ENCODE results near the gene PHACTR1. TPM values are rescaled to one million over a fixed set of nuclear protein-coding genes. Genes with fewer than 3 reads are reported as not detected.
"Not testable (repeated sequence)": the region's sequence is repeated elsewhere in the genome, so short reads cannot be mapped to it uniquely, and the experiment has no call there.

PHACTR1 gene
- total RNA-seq, 1 experiment from 2014 or later, result not detected

DNA sequence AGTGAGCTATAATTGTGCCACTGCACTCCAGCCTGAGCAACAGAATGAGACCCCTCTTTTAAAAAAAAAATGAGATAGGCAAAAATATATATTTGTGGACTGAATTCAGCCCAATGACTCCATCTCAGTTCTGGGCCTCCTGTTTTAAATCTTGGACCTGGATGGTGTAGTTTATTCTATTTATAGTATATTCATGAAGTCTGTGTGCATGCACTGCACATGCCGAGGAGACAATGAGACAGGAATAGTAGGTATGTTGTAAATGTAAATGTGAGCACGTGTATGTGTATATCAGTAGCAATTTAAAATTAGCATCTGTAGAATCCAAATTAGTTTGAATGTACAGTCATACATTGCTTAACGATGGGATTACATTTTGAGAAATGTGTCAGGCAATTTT is 520.8 kb downstream of the PHACTR1 start:
- in situ Hi-C loops (cut with HindIII; ENCODE audit: low pct_unique_long_range_greater_than_20kb, low sequenced_read_pairs), result no loop called here
- no peak for DNase-seq (ENCODE audit: low read depth)

DNA sequence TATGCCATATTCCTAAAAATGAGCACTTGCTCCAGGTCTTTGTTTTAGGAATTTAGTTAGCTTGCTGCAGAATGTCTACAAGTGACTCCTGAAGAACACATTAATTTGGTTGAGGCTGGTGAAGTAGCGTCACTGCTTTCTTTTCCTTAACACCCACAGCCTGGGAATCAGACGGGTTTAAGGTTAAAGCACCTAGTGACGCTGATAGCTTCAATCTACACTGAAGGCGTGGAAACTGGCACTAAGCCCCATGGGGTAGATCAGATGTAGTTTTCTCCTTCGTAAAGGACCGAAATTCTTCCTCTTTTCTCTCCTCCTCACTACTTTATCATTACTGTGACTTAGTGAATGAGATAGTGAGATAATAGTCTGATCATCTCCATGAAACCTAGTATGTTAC is 521.5 kb downstream of the PHACTR1 start:
- in situ Hi-C loops (cut with HindIII; ENCODE audit: low pct_unique_long_range_greater_than_20kb, low sequenced_read_pairs), result no loop called here
- DNase-seq (ENCODE audit: low read depth), result no peak

DNA sequence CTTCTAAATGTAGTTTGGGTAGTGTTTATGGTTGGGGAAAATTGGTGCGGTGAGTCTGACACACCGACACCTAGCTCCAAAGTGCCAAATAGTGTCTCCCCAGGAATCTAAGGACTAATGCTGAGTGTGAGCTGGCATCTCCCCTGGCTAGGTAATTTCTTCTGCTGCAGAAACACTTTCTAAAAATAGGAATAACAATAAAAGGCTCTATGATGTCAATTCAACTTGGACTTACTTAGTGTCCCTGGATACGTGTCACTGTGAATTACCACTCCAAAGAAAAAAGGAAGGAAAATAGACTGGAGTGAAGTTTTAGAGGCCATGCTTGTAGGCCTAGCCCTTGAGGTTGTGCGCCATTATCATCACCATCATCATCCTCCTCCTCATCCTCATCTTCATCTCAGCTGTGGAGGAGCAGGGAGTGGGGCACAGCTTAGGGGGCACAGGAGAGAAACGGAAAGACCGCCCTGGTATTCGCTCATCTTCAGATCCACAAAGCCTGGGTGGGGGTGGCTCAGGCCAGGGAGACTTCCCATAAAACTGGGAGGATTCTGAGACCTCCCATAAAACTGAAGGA is 522.2 kb downstream of the PHACTR1 start:
- in situ Hi-C loops (cut with HindIII; ENCODE audit: low pct_unique_long_range_greater_than_20kb, low sequenced_read_pairs), result no loop called here
- no peak for DNase-seq (ENCODE audit: low read depth)

DNA sequence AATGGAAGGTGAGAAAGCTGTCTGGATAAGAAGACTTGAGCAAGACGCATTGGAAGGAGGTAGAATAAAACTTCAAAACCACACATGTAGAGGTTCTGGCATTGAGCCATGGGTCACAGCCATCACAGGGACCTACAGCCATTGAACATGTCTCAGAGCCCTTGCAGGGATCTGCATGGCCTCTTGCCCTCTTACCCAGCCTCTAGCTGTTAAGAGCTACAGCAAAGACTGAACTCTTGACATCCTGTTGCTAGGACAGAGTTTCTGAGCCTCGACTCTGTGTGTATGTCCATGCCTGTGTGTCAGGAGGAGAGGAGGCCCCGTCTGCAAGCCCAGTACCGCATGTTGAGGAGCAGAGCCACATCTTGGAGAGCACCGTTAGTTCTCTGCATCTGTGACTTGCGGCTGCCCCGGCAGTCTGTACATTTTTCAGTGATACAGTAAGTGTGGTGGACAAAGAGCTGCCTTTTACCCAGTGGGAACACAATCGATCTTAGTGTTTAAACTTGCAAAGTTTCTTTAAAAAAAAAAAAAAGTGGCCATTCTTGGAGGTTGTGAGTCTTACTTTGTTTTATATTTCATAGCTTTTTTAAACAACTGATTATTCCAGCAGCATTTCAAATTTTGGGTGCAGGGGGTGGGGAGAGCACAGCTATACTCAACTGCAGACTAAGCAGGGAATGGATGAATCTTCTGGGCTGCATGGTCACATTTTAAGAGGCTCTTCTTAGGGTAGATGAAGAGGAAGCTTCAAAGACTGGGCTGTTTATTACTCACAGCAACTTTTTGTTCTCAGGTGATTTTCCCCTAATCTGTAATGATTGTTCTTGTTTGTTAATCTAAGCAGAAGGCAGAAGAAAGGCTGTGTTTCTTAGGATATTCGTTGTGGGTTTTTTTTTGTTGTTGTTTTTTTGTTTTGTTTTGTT is 523.2 kb downstream of the PHACTR1 start:
- in situ Hi-C loops (cut with HindIII; ENCODE audit: low pct_unique_long_range_greater_than_20kb, low sequenced_read_pairs), result no loop called here
- no peak for DNase-seq (ENCODE audit: low read depth)

DNA sequence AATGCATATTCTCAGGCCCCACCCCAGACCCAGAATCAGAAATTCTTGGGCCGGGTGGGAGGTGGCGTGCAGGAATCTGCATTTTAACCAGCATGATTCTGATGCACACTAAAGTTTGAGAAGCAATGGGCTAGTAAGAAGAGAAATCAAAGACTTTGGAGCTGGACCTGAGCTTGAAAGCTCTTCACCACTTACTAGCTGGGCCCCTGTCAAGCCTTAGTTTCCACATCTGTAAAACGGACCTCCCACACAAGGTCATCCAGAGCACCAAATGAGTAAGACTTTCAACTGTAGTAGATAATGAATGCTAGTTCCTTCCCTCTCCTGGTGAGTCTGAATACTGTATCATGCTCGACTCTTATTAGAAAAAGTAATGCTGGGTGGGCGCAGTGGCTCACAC is 524.8 kb downstream of the PHACTR1 start:
- DNase-seq (ENCODE audit: low read depth), result no peak
- in situ Hi-C loops (cut with HindIII; ENCODE audit: low pct_unique_long_range_greater_than_20kb, low sequenced_read_pairs), result no loop called here

DNA sequence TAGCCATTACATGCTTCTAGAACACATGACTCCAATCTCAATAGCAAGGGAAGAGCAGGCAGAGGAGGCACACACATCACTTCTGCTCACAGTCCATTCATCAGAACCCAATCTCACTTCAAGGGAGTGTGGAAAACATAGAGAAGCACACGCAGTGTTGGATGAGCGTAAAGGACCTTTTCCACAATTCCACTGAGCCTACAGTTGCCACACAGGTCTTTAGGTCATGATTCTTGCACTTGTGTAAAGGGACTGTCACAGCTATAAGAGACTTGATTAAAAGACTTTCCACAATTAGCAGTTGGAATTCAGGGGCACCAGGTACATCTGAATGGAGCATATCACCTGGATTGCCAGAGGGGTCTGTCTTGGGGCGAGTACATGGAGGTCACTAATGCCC is 525.6 kb downstream of the PHACTR1 start:
- in situ Hi-C loops (cut with HindIII; ENCODE audit: low pct_unique_long_range_greater_than_20kb, low sequenced_read_pairs), result no loop called here
- no peak for DNase-seq (ENCODE audit: low read depth)

DNA sequence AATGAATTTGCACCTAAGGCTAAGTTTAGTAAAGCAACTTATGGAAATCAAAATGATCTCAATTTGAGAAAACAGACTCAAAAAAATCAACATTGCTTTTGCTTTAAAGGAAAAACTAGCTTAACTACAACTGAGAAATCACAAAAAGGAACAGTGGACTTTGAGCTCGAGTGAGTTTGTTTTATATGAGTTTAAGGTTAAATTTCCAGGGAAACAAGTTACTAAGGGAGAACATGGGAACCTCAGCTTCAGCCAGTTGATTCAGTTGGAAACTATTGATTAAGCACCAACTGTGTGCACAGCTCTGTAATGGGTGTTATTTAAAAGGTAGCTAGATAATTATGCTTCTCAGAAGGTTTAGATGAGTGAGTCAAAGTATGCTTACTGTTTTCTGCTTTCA is 526.0 kb downstream of the PHACTR1 start:
- DNase-seq (ENCODE audit: low read depth), result no peak
- in situ Hi-C loops (cut with HindIII; ENCODE audit: low pct_unique_long_range_greater_than_20kb, low sequenced_read_pairs), result no loop called here

DNA sequence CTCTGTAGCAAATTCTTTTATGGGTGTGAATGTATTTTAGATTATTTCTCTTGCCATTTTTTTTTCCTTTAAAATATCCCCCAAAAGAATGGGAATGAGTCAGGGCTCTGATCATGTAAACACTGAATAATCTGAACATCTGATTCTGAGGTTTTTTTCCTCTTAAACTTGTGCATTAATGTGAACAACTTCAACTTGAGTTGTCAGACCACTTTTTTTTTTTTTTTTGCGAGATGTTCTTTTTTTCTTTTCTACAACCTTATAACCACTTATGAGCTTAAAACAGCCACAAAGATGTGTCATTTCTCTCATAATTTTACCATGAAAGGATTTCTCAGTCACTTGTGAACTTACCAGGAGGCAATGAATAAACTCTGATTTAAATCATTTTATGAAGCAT is 526.5 kb downstream of the PHACTR1 start:
- in situ Hi-C loops (cut with HindIII; ENCODE audit: low pct_unique_long_range_greater_than_20kb, low sequenced_read_pairs), result no loop called here
- no peak for DNase-seq (ENCODE audit: low read depth)

DNA sequence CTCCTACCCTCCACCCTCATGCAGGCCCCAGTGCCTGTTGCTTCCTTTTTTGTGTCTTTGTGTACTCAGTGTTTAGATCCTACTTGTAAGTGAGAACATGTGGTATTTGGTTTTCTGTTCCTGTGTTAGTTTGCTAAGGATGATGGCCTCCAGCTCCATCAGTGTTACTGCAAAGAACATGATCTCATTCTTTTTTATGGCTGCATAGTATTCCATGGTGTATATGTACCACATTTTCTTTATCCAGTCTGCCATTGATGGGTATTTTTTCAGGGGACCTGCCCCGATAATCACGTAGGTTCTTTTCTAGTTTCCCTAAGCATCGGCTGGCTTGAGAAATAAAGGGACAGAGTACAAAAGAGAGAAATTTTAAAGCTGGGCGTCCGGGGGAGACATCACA is 527.2 kb downstream of the PHACTR1 start:
- in situ Hi-C loops (cut with HindIII; ENCODE audit: low pct_unique_long_range_greater_than_20kb, low sequenced_read_pairs); DNase-seq (ENCODE audit: low read depth): not testable (repeated sequence)

DNA sequence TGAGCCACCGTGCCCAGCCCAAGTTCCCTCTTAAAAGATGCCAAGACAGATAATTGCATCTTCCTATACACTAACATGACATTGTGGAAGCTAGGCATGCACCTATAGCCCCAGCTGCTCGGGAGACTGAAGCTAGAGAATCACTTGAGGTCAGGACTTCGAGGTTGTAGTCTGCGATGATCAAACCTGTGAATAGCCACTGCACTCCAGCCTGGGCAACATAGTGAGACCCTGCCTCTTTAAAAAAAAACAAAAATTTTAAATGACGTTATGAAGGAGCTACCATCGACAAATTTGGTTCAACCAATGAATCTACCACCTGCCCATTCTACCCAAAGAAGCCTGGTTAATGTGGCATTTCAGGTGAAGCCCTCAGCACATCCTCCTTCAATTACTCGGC is 531.1 kb downstream of the PHACTR1 start:
- DNase-seq (ENCODE audit: low read depth), result no peak
- in situ Hi-C loops (cut with HindIII; ENCODE audit: low pct_unique_long_range_greater_than_20kb, low sequenced_read_pairs), result no loop called here

DNA sequence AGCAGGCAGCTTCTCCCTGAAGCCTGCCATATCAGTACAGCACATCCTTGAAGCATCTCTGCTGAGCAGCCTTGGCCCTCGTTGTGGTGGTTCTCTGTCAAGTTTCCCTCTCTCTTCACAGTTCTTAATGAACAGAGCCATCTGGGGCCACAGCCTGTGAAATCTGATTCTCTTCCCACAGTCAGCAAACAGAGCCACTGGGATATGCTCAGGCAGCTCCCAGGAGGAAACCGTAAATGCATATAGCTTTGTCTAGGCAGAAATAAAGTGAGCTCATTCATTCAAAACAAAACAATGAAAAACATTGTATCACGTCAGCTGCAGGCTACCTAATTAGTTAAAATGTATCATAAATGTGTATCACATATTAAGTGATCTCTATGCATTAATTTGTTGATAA is 531.5 kb downstream of the PHACTR1 start:
- in situ Hi-C loops (cut with HindIII; ENCODE audit: low pct_unique_long_range_greater_than_20kb, low sequenced_read_pairs), result no loop called here
- DNase-seq (ENCODE audit: low read depth), result no peak

DNA sequence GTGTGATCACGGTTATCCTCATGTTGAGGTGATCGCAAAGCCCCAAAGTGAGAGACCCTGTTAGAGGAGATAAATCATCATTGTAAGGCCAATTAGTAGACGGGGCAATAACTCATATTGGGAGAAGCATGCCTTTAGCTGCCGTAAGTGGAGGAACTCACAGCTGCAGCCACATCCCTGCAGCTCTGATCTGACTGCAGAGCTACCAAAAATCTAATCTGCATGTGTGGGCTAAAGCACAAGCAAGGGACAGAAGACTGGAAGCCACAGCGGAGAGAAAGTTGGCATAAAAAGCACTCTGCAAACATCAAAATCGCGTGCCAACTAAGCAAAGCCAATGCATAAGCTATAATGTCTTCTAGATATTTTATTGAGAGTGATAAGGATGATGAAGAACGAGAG is 532.0 kb downstream of the PHACTR1 start:
- no peak for DNase-seq (ENCODE audit: low read depth)
- in situ Hi-C loops (cut with HindIII; ENCODE audit: low pct_unique_long_range_greater_than_20kb, low sequenced_read_pairs), result no loop called here

DNA sequence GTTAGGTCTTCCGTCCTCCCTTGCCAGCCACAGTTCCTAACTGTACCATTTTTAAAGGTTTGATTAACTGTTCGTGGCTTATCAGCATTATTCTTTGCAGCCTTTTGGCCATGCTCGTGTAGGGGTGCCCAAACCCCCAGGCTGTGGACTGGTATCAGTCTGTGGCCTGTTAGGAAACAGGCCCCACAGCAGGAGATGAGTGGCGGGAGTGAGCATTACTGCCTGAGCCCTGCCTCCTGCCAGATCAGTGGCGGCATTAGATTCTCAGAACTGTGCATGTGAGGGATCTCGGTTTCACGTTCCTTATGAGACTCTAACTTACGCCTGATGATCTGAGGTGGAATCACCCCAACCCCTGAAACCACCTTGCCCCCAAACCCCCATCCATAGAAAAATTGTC is 532.4 kb downstream of the PHACTR1 start:
- DNase-seq (ENCODE audit: low read depth), result no peak
- in situ Hi-C loops (cut with HindIII; ENCODE audit: low pct_unique_long_range_greater_than_20kb, low sequenced_read_pairs), result no loop called here

DNA sequence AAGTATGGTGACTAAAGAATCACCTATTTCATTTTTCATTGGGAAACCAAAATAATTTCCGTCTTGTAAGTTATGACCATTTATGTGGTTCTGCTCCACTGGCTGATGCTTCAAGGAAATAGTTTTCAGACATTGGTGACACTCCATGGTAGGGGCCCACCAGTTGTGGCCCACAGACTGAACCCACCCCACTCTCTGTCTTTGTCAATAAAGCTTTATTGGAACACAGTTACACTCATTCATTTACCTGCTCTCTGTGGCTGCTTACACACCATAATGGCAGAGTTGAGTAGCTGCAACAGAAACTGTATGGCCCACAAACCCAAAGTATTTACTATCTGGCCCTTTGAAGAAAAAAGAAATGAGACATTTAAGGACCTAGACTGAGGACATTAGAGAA is 533.2 kb downstream of the PHACTR1 start:
- no peak for DNase-seq (ENCODE audit: low read depth)
- in situ Hi-C loops (cut with HindIII; ENCODE audit: low pct_unique_long_range_greater_than_20kb, low sequenced_read_pairs), result no loop called here

DNA sequence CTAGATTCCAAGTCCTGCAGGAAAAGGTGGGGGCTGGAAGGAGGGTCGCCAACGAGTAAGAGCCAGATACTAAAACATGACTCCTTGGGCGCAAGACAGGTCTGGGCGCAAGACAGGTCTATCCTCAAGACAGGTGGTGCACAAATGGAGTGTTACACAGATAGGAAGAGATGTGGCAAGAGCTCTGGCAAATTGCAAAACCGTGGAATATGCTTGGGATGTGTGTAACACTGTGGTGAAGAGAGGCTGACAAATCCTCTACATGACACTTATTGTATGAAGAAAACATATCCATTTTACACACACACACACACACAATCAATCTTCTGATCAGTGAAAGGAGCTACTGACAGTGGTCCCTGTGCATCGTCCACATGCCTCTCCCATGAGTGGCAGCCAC is 534.1 kb downstream of the PHACTR1 start:
- in situ Hi-C loops (cut with HindIII; ENCODE audit: low pct_unique_long_range_greater_than_20kb, low sequenced_read_pairs), result no loop called here

DNA sequence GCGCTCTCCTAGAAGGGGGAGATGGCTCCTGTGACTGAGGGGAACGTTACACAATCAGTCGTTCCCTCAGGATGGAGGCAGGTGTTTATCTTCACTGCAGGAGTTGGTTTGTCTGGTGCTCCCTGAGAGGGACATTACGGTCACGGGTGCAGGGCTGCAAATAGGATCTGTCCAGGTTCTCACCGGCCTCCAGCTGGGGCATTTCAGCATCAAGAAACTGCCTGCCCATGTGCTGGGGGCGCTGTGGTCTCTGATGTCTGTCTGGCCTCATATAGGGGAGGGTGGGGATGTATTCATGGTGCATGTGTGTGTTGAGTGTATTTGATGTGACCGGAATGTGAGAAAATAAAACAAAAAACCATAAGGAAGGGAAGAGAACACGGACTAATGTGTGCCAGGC is 534.7 kb downstream of the PHACTR1 start:
- in situ Hi-C loops (cut with HindIII; ENCODE audit: low pct_unique_long_range_greater_than_20kb, low sequenced_read_pairs), result no loop called here
- DNase-seq (ENCODE audit: low read depth), result no peak

More for the DNA sequence above, 534.1 kb downstream of the PHACTR1 start:
- no peak for DNase-seq (ENCODE audit: low read depth)

DNA sequence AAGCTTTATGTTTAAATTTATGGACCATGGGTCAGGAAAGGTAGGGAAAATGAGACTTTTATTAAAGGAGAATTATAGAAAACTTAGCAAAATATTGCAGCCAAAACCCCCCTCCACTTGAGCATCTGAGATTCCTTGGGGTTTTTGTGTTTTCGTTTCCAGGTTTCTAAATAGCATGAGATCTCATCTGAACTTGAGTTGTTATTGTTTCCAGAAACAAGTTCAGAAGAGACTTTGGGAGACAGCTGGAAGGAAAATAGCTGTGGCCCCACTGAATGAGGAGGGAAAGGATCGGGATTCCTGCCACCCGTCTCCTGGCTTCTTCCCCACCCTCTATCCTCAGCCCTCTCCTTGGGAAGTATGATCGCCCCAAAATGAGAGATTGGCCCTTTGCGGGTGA is 536.2 kb downstream of the PHACTR1 start:
- in situ Hi-C loops (cut with HindIII; ENCODE audit: low pct_unique_long_range_greater_than_20kb, low sequenced_read_pairs), result no loop called here
- DNase-seq (ENCODE audit: low read depth), result no peak

DNA sequence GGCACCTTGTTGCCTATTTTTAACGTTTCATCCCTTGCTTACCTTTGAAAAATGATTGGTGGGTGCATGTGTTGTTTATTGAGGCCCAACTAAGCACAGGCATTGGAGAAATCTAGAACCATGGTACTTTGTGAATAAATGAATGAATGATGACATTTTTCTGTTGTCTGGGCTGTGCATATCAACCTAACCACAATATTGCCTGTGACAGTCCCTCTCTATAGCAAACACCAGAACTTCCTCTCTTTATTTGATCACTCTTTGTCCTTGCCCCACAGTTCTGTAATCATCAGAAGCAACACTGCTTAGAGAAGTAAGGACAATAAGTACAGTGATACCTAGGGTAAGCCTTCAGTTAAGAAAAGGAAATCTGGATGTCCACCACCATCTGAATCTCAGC is 536.7 kb downstream of the PHACTR1 start:
- DNase-seq (ENCODE audit: low read depth), result no peak
- in situ Hi-C loops (cut with HindIII; ENCODE audit: low pct_unique_long_range_greater_than_20kb, low sequenced_read_pairs), result no loop called here

DNA sequence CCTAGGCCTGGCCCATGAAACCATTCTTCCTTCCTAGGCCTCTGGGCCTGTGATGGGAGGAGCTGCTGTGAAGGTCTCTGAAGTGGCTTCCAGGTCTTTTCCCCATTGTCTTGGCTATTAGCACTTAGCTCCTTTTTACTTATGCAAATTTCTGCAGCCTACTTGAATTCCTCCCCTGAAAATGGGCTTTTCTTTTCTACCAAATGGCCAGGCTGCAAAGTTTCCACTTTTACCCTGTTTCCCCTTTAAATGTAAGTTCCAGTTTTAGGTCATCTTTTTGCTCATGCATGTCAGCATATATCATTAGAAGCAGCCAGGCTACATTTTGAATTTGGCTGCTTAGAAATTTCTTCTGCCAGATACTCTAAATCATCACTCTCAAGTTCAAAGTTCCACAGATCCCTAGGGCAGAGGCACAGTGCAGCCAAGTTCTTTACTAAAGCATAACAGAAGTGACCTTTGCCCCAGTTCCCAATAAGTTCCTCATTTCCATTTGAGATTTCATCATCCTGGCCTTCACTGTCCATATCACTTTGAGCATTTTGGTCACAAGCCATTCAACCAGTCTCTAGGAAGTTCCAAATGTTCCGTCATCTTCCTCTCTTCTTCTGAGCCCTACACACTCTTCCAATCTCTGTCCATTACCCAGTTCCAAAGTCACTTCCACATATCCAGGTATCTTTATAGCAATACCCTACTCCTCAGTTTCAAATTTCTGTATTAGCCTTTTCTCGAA is 539.9 kb downstream of the PHACTR1 start:
- in situ Hi-C loops (cut with HindIII; ENCODE audit: low pct_unique_long_range_greater_than_20kb, low sequenced_read_pairs), result no loop called here
- DNase-seq (ENCODE audit: low read depth), result no peak

Data from Caki2 (cell line).